H1 (cell line): Measurements from ENCODE around the gene PPP1R15B. TPM values are rescaled to one million over a fixed set of nuclear protein-coding genes. Genes with fewer than 3 reads are reported as not detected.

Source experiments
- CTCF ChIA-PET: fragments of 300-600 bp; sonication (Branson Sonifier 250); formaldehyde crosslinking; loops from one replicate; lab custom pipeline; 2021; ENCODE audit not compliant: partially characterized antibody; lab: Charles Lee
- POLR2A ChIA-PET: fragments of 300-600 bp; sonication (Branson Sonifier 250); formaldehyde crosslinking; loops from one replicate; lab custom pipeline; 2021; ENCODE audit warnings: inconsistent platforms; ENCODE audit not compliant: partially characterized antibody; lab: Charles Lee
- DNase-seq, 2 experiments: peaks; one replicate each; pipeline versions ENCODE4 v3.0.0 to v3.0.0-alpha.2; 2010 to 2022; ENCODE audit warnings: low spot score in 2 of 2, low read depth in 1 of 2, mixed read lengths in 1 of 2
- FAIRE-seq: peaks from 2 replicates; lab custom pipeline; 2011; peaks lifted over from hg19 to GRCh38; lab: Jason Lieb, UNC
- H2AFZ ChIP-seq: 2 replicates; pipeline ENCODE4 v1.8.1; 2012; ENCODE audit warnings: low read length, inconsistent platforms
- H2AK5ac ChIP-seq: 2 replicates; pipeline ENCODE4 v1.6.1; 2013; ENCODE audit warnings: low read depth, low read length
- H2BK120ac ChIP-seq: replicated peaks from 2 replicates; pipeline ENCODE3; 2013; ENCODE audit warnings: low read depth, low read length, inconsistent platforms
- H2BK12ac ChIP-seq: 2 replicates; pipeline ENCODE4 v1.6.1; 2013; ENCODE audit warnings: low read depth, low read length
- H2BK15ac ChIP-seq: 2 replicates; pipeline ENCODE4 v1.6.1; 2013; ENCODE audit warnings: low read length
- H2BK20ac ChIP-seq: 2 replicates; pipeline ENCODE4 v1.6.1; 2013; ENCODE audit warnings: low read length
- H2BK5ac ChIP-seq: 2 replicates; pipeline ENCODE4 v1.6.1; 2013; ENCODE audit warnings: low read depth, low read length
- H3K14ac ChIP-seq: 2 replicates; pipeline ENCODE4 v1.6.1; 2013; ENCODE audit warnings: inconsistent platforms; ENCODE audit not compliant: insufficient read length
- H3K18ac ChIP-seq: 2 replicates; pipeline ENCODE4 v1.6.1; 2013; ENCODE audit warnings: low read length; ENCODE audit errors: extremely low read depth
- H3K23ac ChIP-seq: 2 replicates; pipeline ENCODE4 v1.6.1; 2013; ENCODE audit warnings: inconsistent platforms; ENCODE audit not compliant: insufficient read length
- H3K23me2 ChIP-seq: 2 replicates; pipeline ENCODE4 v1.6.1; 2013; ENCODE audit warnings: low read depth, low read length
- H3K27ac ChIP-seq: 2 replicates; pipeline ENCODE4 v1.6.1; 2011; ENCODE audit warnings: low read depth, low read length, inconsistent platforms
- H3K27me3 ChIP-seq, 4 experiments: replicated peaks in 1 of 4; 1 replicate in 1 of 4; 2 replicates in 3 of 4; pipeline versions ENCODE4 v1.6.1 to v1.8.1; 2011 to 2013; ENCODE audit warnings: low read length in 3 of 4, mild to moderate bottlenecking in 3 of 4, inconsistent platforms in 2 of 4, mixed read lengths in 2 of 4, moderate library complexity in 1 of 4; ENCODE audit not compliant: control insufficient read depth in 3 of 4, insufficient read depth in 3 of 4; ENCODE audit errors: extremely low read depth in 1 of 4
- H3K36me3 ChIP-seq, 4 experiments: 2 replicates each; pipeline versions ENCODE4 v1.6.1 to v1.8.1; 2011 to 2013; ENCODE audit warnings: mild to moderate bottlenecking in 4 of 4, low read length in 3 of 4, moderate library complexity in 2 of 4, control low read depth in 1 of 4, inconsistent platforms in 1 of 4; ENCODE audit not compliant: insufficient read depth in 4 of 4, control insufficient read depth in 2 of 4
- H3K4ac ChIP-seq: replicated peaks from 2 replicates; pipeline ENCODE3; 2013; ENCODE audit warnings: low read length, low read depth, mixed read lengths, inconsistent platforms; ENCODE audit not compliant: insufficient read length
- H3K4me1 ChIP-seq, 4 experiments: replicated peaks in 1 of 4; 1 replicate in 1 of 4; 2 replicates in 3 of 4; pipeline versions ENCODE4 v1.6.1 to v1.8.1; 2011 to 2013; ENCODE audit warnings: low read length in 3 of 4, inconsistent platforms in 2 of 4, mixed read lengths in 1 of 4; ENCODE audit not compliant: insufficient read depth in 4 of 4, control insufficient read depth in 3 of 4
- H3K4me2 ChIP-seq, 2 experiments: 2 replicates each; pipeline versions ENCODE4 v1.6.1 to v1.8.1; 2011 to 2013; ENCODE audit warnings: low read depth in 2 of 2, low read length in 2 of 2, control low read depth in 1 of 2, inconsistent platforms in 1 of 2, mild to moderate bottlenecking in 1 of 2; ENCODE audit not compliant: insufficient read depth in 1 of 2
- H3K4me3 ChIP-seq, 4 experiments: fragments of 200-600, 300-600 bp in 1 of 4; sonication (generic), shearing (Covaris generic), sonication (Bioruptor Twin) in 1 of 4; 2 replicates each; pipeline versions ENCODE4 v1.5.1 to v1.8.1; 2011 to 2016; ENCODE audit warnings: low read length in 4 of 4, low read depth in 3 of 4, control low read depth in 2 of 4, inconsistent platforms in 2 of 4, mild to moderate bottlenecking in 2 of 4, mixed read lengths in 1 of 4, moderate library complexity in 1 of 4; ENCODE audit not compliant: insufficient read depth in 2 of 4; ENCODE audit errors: extremely low read depth in 1 of 4
- H3K56ac ChIP-seq: replicated peaks from 2 replicates; pipeline ENCODE3; 2013; ENCODE audit warnings: low read depth, mild to moderate bottlenecking, mixed read lengths, low read length, inconsistent platforms; ENCODE audit not compliant: insufficient read length
- H3K79me1 ChIP-seq: 2 replicates; pipeline ENCODE4 v1.6.1; 2013; ENCODE audit warnings: low read depth, low read length, control low read depth
- H3K79me2 ChIP-seq, 2 experiments: 2 replicates each; pipeline versions ENCODE4 v1.6.1 to v1.8.1; 2012 to 2013; ENCODE audit warnings: low read length in 2 of 2, mild to moderate bottlenecking in 2 of 2, inconsistent platforms in 1 of 2; ENCODE audit not compliant: insufficient read depth in 2 of 2, control insufficient read depth in 1 of 2
- H3K9ac ChIP-seq, 4 experiments: replicated peaks in 1 of 4; 1 replicate in 1 of 4; 2 replicates in 3 of 4; pipeline versions ENCODE4 v1.6.1 to v1.8.1; 2011 to 2013; ENCODE audit warnings: low read depth in 3 of 4, low read length in 3 of 4, control low read depth in 2 of 4, mild to moderate bottlenecking in 2 of 4, moderate library complexity in 2 of 4, inconsistent platforms in 1 of 4; ENCODE audit errors: extremely low read depth in 1 of 4
- H3K9me3 ChIP-seq, 2 experiments: 2 replicates each; pipeline versions ENCODE4 v1.6.1 to v1.8.1; 2012 to 2013; ENCODE audit warnings: mild to moderate bottlenecking in 2 of 2, moderate library complexity in 2 of 2, control low read depth in 1 of 2, inconsistent platforms in 1 of 2, low read depth in 1 of 2, low read length in 1 of 2, mixed read lengths in 1 of 2; ENCODE audit not compliant: insufficient read depth in 2 of 2
- H4K20me1 ChIP-seq, 2 experiments: replicated peaks in 1 of 2; 2 replicates each; pipeline versions ENCODE3 to v1.8.1; 2011 to 2013; ENCODE audit warnings: inconsistent platforms in 2 of 2, low read length in 2 of 2, mild to moderate bottlenecking in 1 of 2; ENCODE audit not compliant: insufficient read depth in 2 of 2, control insufficient read depth in 1 of 2
- H4K5ac ChIP-seq: 2 replicates; pipeline ENCODE4 v1.6.1; 2013; ENCODE audit warnings: low read length, low read depth, mixed read lengths, inconsistent platforms; ENCODE audit not compliant: insufficient read length
- H4K8ac ChIP-seq: 2 replicates; pipeline ENCODE4 v1.8.0; 2013; ENCODE audit warnings: mild to moderate bottlenecking, moderate library complexity, low read length, inconsistent platforms; ENCODE audit not compliant: insufficient read depth; ENCODE audit errors: extremely low read depth
- H4K91ac ChIP-seq: replicated peaks from 2 replicates; pipeline ENCODE3; 2013; ENCODE audit warnings: low read length, mixed read lengths, inconsistent platforms; ENCODE audit not compliant: insufficient read length
- CEBPB ChIP-seq: IDR thresholded peaks from 2 replicates; pipeline ENCODE4 v1.6.1; 2012; ENCODE audit warnings: low read depth, low read length
- CHD2 ChIP-seq: IDR thresholded peaks from 2 replicates; pipeline ENCODE4 v1.6.1; 2012; ENCODE audit warnings: low read length, improper control_type of control experiment
- KDM4A ChIP-seq: IDR thresholded peaks from one replicate; pipeline ENCODE4 v1.7.1; 2012; ENCODE audit warnings: low read depth, mild to moderate bottlenecking, moderate library complexity, low read length, inconsistent platforms; ENCODE audit not compliant: severe bottlenecking
- RXRA ChIP-seq: IDR thresholded peaks from 2 replicates; pipeline ENCODE4 v1.6.1; 2011; ENCODE audit warnings: low read depth, mild to moderate bottlenecking, low read length, moderate library complexity; ENCODE audit not compliant: insufficient read depth
- SAP30 ChIP-seq: fragments of 300-600 bp; sonication (generic); IDR thresholded peaks from 2 replicates; pipeline ENCODE4 v1.7.1; 2012; ENCODE audit warnings: low read length, moderate library complexity, mild to moderate bottlenecking, inconsistent platforms; ENCODE audit not compliant: insufficient read depth, insufficient replicate concordance
- SP1 ChIP-seq: IDR thresholded peaks from 2 replicates; pipeline ENCODE4 v1.6.1; 2011; ENCODE audit warnings: low read depth, low read length
- SP2 ChIP-seq: IDR thresholded peaks from 2 replicates; pipeline ENCODE4 v1.6.1; 2012; ENCODE audit warnings: mild to moderate bottlenecking, low read length, inconsistent platforms
- WGBS, 2 experiments: shearing (Covaris generic) in 1 of 2; methylation state at CpG; one replicate each; pipeline versions ENCODE4 v1.1.6 to v1.1.7; 2013 to 2015; ENCODE audit warnings: low lambda C conversion rate in 2 of 2, mixed read lengths in 2 of 2, inconsistent platforms in 1 of 2, low coverage in 1 of 2, missing lambda C conversion rate in 1 of 2; ENCODE audit not compliant: insufficient replicate concordance in 2 of 2, insufficient coverage in 1 of 2, insufficient read length in 1 of 2; ENCODE audit errors: extremely low coverage in 1 of 2, missing lambda C conversion rate in 1 of 2; 5-methylcytosine and 5-hydroxymethylcytosine counted together
- polyA plus RNA-seq, 7 experiments: library from polyadenylated mRNA; depleted of rRNA in 3 of 7; stranded (reverse) in 5 of 7; unstranded in 2 of 7; fragments of >200 nt in 5 of 7; fragments of 200-250 nt in 2 of 7; gene quantifications; 1 replicate in 5 of 7; 2 replicates in 1 of 7; 4 replicates in 1 of 7; pipeline versions ENCODE4 v1.2.1 to v1.2.3, GENCODE V29; 2011 to 2013; ENCODE audit warnings: missing spikeins in 2 of 7, mixed read lengths in 2 of 7
- total RNA-seq: library from RNA; stranded (reverse); fragmentation: NEBNext Ultra II Directional; extraction: Animal tissue kit (Norgen Biotek cat#: 25700); gene quantifications from 2 replicates; pipeline ENCODE4 v1.2.1, GENCODE V29; 2021
- TF ChIP-seq, protein P1 (sequence below): IDR thresholded peaks from 2 replicates; pipeline ENCODE4 v1.6.1; 2012; ENCODE audit warnings: low read length, inconsistent platforms
- TF ChIP-seq, protein P2 (sequence below), 3 experiments: IDR thresholded peaks; 1 replicate in 2 of 3; 2 replicates in 1 of 3; pipeline versions ENCODE4 v1.5.1 to v1.6.1; 2011; ENCODE audit warnings: low read length in 3 of 3, mild to moderate bottlenecking in 3 of 3, inconsistent platforms in 2 of 3, low read depth in 1 of 3, moderate library complexity in 1 of 3; ENCODE audit not compliant: insufficient read depth in 1 of 3; ENCODE audit errors: control extremely low read depth in 1 of 3

PPP1R15B gene
- total and polyA plus RNA-seq, 2 of the 8 experiments (the other 6 are each of a cell fraction or from before 2014, with no cell fraction given) = 14.4 to 72.2 TPM

DNA sequence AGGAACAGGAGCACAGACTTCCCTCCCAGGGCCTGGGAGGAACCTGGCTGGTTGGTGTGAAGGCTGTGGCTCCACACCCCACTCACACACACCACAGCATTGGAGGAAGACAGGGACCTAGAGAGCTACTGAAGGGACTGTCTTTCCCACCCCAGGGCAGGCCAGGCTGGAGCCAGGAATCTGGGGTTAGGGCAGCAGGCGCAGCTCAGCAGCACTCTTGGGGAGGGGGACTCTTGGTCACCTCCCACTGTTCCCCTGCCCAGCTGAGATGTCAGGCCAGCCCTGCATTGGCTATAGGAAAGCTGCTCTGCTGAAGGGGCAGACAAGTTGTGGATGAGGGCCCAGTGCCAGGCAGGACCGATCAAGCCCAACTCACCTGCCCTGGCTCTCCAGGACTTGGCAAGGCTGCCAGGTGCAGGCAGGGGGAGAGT is 50.3 kb downstream of the PPP1R15B start:
- Histone ChIP-seq H2AFZ (no peak overlapping the region), H3K9ac (no peak overlapping the region), H3K79me2 (no peaks in the 10 kb centered on the region), H2BK15ac (no peak overlapping the region; the same call in 1 of the 2 replicates), H3K4ac (no peak overlapping the region), H3K56ac (no peak overlapping the region), H4K5ac (no peak overlapping the region), H3K9me3 (no peaks in the 10 kb centered on the region), H2BK120ac (no peak overlapping the region), H2BK5ac (no peak overlapping the region), H3K79me1 (no peaks in the 10 kb centered on the region), H4K20me1 (no peaks in the 10 kb centered on the region), H2BK20ac (no peak overlapping the region), H4K8ac (no peak overlapping the region), H3K36me3 (no peaks in the 10 kb centered on the region), H3K18ac (no peak overlapping the region), H3K27ac (no peak overlapping the region), H3K4me3 (no peak overlapping the region), H3K14ac (no peak overlapping the region), H2BK12ac (0 out of 2 replicates have a peak overlapping the region, but pooled peaks have one; percentile 43), H4K91ac (no peak overlapping the region), H3K23me2 (no peaks in the 10 kb centered on the region), H3K27me3 (peaks cover 0 to 9% (median 5%) of the 10 kb centered on the region in 4 experiments; a peak in 4 of 7 replicates), H3K4me2 (no peak overlapping the region), H2AK5ac (no peak overlapping the region), H3K4me1 (peaks cover 13 to 20% (median 18%) of the 10 kb centered on the region in 4 experiments), H3K23ac (no peak overlapping the region)
- ChIA-PET POLR2A (no interaction called here), CTCF (interaction anchor here (0.8 to 9.5 kb wide), 26 partner anchors 9 to 210 kb away, joined by 3 to 318 read pairs (median 28); partner anchors contain the start of genes ETNK2, GOLT1A, KISS1 and REN)
- no peak for DNase-seq
- FAIRE-seq = no peak
- 88% methylated on average over 2 of the region's 2 CpGs; no CpG with 5 or more reads in 1 of the 2 experiments for WGBS, 2 experiments
- TF ChIP-seq, protein P1, sequence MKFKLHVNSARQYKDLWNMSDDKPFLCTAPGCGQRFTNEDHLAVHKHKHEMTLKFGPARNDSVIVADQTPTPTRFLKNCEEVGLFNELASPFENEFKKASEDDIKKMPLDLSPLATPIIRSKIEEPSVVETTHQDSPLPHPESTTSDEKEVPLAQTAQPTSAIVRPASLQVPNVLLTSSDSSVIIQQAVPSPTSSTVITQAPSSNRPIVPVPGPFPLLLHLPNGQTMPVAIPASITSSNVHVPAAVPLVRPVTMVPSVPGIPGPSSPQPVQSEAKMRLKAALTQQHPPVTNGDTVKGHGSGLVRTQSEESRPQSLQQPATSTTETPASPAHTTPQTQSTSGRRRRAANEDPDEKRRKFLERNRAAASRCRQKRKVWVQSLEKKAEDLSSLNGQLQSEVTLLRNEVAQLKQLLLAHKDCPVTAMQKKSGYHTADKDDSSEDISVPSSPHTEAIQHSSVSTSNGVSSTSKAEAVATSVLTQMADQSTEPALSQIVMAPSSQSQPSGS = no peak
- TF ChIP-seq SP2 = no peak
- no peak for TF ChIP-seq KDM4A
- no peak for TF ChIP-seq RXRA
- TF ChIP-seq, protein P2, sequence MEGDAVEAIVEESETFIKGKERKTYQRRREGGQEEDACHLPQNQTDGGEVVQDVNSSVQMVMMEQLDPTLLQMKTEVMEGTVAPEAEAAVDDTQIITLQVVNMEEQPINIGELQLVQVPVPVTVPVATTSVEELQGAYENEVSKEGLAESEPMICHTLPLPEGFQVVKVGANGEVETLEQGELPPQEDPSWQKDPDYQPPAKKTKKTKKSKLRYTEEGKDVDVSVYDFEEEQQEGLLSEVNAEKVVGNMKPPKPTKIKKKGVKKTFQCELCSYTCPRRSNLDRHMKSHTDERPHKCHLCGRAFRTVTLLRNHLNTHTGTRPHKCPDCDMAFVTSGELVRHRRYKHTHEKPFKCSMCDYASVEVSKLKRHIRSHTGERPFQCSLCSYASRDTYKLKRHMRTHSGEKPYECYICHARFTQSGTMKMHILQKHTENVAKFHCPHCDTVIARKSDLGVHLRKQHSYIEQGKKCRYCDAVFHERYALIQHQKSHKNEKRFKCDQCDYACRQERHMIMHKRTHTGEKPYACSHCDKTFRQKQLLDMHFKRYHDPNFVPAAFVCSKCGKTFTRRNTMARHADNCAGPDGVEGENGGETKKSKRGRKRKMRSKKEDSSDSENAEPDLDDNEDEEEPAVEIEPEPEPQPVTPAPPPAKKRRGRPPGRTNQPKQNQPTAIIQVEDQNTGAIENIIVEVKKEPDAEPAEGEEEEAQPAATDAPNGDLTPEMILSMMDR (IDR thresholded peaks at IDR 0.05; ENCODE audit: control extremely low read depth in 1 of 3, insufficient read depth in 1 of 3, low read depth in 1 of 3, low read length in 3 of 3) = no peak
- no peak for TF ChIP-seq CHD2
- no peak for TF ChIP-seq SP1
- TF ChIP-seq SAP30 = no peak
- TF ChIP-seq CEBPB = no peak
